Erythroblast (primary cell): ENCODE measurements around the gene PKLR.

Experiments used
- GATA1 ChIP-seq: IDR thresholded peaks from 2 replicates; pipeline ENCODE4 v1.6.1; 2011; ENCODE audit warnings: low read depth, mild to moderate bottlenecking, control low read depth, low read length, moderate library complexity
- POLR2A ChIP-seq: IDR thresholded peaks from 2 replicates; pipeline ENCODE4 v1.6.1; 2011; ENCODE audit warnings: mild to moderate bottlenecking, low read length

DNA sequence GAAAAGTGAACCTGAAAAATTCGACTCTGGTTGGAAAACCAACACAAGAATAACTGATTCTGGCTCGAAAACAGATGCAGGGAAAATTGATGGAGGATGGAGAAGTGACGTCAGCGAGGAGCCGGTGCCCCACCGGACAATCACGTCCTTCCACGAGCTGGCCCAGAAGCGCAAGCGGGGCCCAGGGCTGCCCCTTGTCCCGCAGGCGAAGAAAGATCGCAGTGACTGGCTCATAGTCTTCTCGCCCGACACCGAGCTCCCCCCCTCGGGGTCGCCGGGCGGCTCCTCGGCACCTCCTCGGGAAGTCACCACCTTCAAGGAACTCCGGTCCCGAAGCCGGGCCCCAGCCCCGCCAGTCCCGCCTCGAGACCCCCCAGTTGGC lies 21.3 kb upstream of the PKLR start:
- no peak for TF ChIP-seq POLR2A
- TF ChIP-seq GATA1 = no peak
